ENCODE data around the gene GALNT8.

DNA sequence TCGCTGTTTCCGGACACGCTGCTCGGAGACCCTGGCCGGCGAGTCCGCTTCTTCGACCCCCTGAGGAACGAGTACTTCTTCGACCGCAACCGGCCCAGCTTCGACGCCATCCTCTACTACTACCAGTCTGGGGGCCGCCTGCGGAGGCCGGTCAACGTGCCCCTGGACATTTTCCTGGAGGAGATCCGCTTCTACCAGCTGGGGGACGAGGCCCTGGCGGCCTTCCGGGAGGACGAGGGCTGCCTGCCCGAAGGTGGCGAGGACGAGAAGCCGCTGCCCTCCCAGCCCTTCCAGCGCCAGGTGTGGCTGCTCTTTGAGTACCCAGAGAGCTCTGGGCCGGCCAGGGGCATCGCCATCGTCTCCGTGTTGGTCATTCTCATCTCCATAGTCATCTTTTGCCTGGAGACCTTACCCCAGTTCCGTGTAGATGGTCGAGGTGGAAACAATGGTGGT, 90.0 kb downstream of the GALNT8 start:
- TF ChIP-seq, protein P1, sequence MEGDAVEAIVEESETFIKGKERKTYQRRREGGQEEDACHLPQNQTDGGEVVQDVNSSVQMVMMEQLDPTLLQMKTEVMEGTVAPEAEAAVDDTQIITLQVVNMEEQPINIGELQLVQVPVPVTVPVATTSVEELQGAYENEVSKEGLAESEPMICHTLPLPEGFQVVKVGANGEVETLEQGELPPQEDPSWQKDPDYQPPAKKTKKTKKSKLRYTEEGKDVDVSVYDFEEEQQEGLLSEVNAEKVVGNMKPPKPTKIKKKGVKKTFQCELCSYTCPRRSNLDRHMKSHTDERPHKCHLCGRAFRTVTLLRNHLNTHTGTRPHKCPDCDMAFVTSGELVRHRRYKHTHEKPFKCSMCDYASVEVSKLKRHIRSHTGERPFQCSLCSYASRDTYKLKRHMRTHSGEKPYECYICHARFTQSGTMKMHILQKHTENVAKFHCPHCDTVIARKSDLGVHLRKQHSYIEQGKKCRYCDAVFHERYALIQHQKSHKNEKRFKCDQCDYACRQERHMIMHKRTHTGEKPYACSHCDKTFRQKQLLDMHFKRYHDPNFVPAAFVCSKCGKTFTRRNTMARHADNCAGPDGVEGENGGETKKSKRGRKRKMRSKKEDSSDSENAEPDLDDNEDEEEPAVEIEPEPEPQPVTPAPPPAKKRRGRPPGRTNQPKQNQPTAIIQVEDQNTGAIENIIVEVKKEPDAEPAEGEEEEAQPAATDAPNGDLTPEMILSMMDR (IDR thresholded peaks at IDR 0.05; ENCODE audit: low read depth, low read length, poor library complexity, severe bottlenecking): no peak
- TF ChIP-seq EZH2phosphoT487 (IDR thresholded peaks at IDR 0.05; ENCODE audit: borderline replicate concordance, low read length): no peak
